22Rv1 (cell line): ENCODE data around the gene AKAP8L.

Source experiments
- CTCF ChIP-seq: fragments of 450-650 bp; IDR thresholded peaks from 2 replicates; pipeline ENCODE4 v1.5.1; 2017; ENCODE audit warnings: mild to moderate bottlenecking
- ZFX ChIP-seq: fragments of 450-650 bp; IDR thresholded peaks from 2 replicates; pipeline ENCODE4 v1.6.1; 2017; ENCODE audit warnings: antibody characterized with exemption, borderline replicate concordance

DNA sequence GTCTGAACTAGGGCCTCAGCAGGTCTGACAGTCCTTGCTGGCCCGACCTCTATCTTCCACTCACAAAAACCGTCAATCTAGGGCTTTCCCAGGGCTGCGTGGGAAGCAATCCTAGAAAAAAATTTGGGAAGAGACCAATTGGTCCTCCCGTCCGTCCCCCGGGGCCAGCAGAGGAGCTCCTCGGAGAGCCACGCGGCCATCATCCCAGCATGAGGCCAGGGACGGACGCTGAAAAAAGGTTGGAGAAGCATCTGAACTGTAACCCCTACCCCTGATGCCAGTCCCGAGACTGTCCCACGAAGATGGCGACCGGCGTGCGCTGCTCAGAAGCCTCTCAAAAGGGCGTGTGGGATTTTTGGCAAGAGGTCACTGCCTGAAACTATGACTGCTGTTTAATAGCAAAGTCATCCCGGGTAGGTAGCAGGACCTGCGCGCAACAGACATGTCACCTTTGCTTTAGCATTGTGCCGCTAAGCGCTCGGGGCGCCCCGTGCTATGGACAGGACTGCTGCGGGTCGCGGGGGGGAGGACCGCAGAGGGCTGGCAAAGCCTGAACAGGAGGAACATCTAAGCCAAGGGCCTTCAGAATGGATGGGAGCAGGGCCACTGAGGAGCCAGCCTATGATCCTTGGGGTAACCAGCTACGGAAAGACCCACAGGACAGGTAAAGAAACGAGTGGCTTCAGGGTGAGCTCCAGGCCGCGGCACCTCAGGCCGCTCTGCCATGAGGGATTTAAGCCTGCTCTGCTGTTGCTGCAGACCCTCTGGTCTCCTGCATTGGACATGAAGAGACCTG is 49.8 kb downstream of the AKAP8L start:
- TF ChIP-seq CTCF (no peak), ZFX (no peak)
